A549 (cell line): ENCODE data around the gene OOEP. TPM values are rescaled to one million over a fixed set of nuclear protein-coding genes. Genes with fewer than 3 reads are reported as not detected.

ENCODE experiments used
- polyA plus RNA-seq, 4 experiments: library from polyadenylated mRNA; depleted of rRNA in 3 of 4; stranded (reverse); fragments of >200 nt; fragmentation: RNase III in 1 of 4; extraction: RNeasy Plus Mini Kit Qiagen cat#74134 plus additional on column Dnase treatment in 1 of 4; gene quantifications; 2 replicates in 3 of 4; 3 replicates in 1 of 4; pipeline ENCODE4 v1.2.3, GENCODE V29; 2011 to 2017
- small RNA-seq, 6 experiments: library from RNA; depleted of rRNA; stranded (forward); fragments of <200 nt; gene quantifications; one replicate each; pipeline ENCODE3, GENCODE V24; 2012

OOEP gene
- polyA plus RNA-seq, 2 of the 4 experiments (the other 2 are of a cell fraction) = not detected

Small RNA genes lying within 50 kb of the gene (small RNA-seq; reads per million reads assigned to genes)
- 0 to 1.6 (median 0.19) reads per million in 6 experiments for gene RPL39P3

Other genes starting within 250 kb of the OOEP start
- gene KHDC1L, start 144.4 kb downstream of the OOEP start, polyA plus RNA-seq (2011; rRNA removed) = 0.49 and 0.93 TPM in 2 replicates
- 0.31 TPM in 1 of 3 replicates, not detected in the others for gene KHDC1L, start 144.4 kb downstream of the OOEP start, polyA plus RNA-seq (2017; fragmentation: RNase III; extraction: RNeasy Plus Mini Kit Qiagen cat#74134 plus additional on column Dnase treatment)
- 5.2 and 6.4 TPM in 2 replicates for gene KHDC1, start 106.7 kb downstream of the OOEP start, polyA plus RNA-seq (2011; rRNA removed)
- 4.5 to 4.7 TPM (median 4.5 TPM) in 3 replicates for gene KHDC1, start 106.7 kb downstream of the OOEP start, polyA plus RNA-seq (2017; fragmentation: RNase III; extraction: RNeasy Plus Mini Kit Qiagen cat#74134 plus additional on column Dnase treatment)
- gene DPPA5, start 15.6 kb downstream of the OOEP start, polyA plus RNA-seq (2011; rRNA removed) = not detected in 2 replicates
- gene DPPA5, start 15.6 kb downstream of the OOEP start, polyA plus RNA-seq (2017; fragmentation: RNase III; extraction: RNeasy Plus Mini Kit Qiagen cat#74134 plus additional on column Dnase treatment) = not detected in 3 replicates
- not detected in 2 replicates for gene KHDC3L, start 7.2 kb downstream of the OOEP start, polyA plus RNA-seq (2011; rRNA removed)
- not detected in 3 replicates for gene KHDC3L, start 7.2 kb downstream of the OOEP start, polyA plus RNA-seq (2017; fragmentation: RNase III; extraction: RNeasy Plus Mini Kit Qiagen cat#74134 plus additional on column Dnase treatment)
- not detected in 2 replicates for gene DDX43, start 24.9 kb upstream of the OOEP start, polyA plus RNA-seq (2011; rRNA removed)
- gene DDX43, start 24.9 kb upstream of the OOEP start, polyA plus RNA-seq (2017; fragmentation: RNase III; extraction: RNeasy Plus Mini Kit Qiagen cat#74134 plus additional on column Dnase treatment) = not detected in 3 replicates
- 4.6 and 7.2 TPM in 2 replicates for gene CGAS, start 82.4 kb upstream of the OOEP start, polyA plus RNA-seq (2011; rRNA removed)
- gene CGAS, start 82.4 kb upstream of the OOEP start, polyA plus RNA-seq (2017; fragmentation: RNase III; extraction: RNeasy Plus Mini Kit Qiagen cat#74134 plus additional on column Dnase treatment) = 4.7 to 4.9 TPM (median 4.9 TPM) in 3 replicates
- 19.9 and 22.1 TPM in 2 replicates for gene MTO1, start 91.8 kb upstream of the OOEP start, polyA plus RNA-seq (2011; rRNA removed)
- gene MTO1, start 91.8 kb upstream of the OOEP start, polyA plus RNA-seq (2017; fragmentation: RNase III; extraction: RNeasy Plus Mini Kit Qiagen cat#74134 plus additional on column Dnase treatment) = 11.4 to 13.5 TPM (median 12.8 TPM) in 3 replicates
- 9,755 and 11,157 TPM in 2 replicates for gene EEF1A1, start 151.1 kb upstream of the OOEP start, polyA plus RNA-seq (2011; rRNA removed)
- gene EEF1A1, start 151.1 kb upstream of the OOEP start, polyA plus RNA-seq (2017; fragmentation: RNase III; extraction: RNeasy Plus Mini Kit Qiagen cat#74134 plus additional on column Dnase treatment) = 5,475 to 5,777 TPM (median 5,660 TPM) in 3 replicates